Measurements from ENCODE around the gene FOS. TPM values are rescaled to one million over a fixed set of nuclear protein-coding genes. Genes with fewer than 3 reads are reported as not detected.

FOS gene
- total and polyA plus RNA-seq, 2 donors (not counting 1 experiment from before 2014, with no cell fraction given), result 103 to 4,077 TPM

- no peak overlapping the region for H2AFZ ChIP-seq (ENCODE audit: insufficient read depth, low read depth, low read length, poor library complexity, severe bottlenecking)
- no peak overlapping the region for H3K4me3 ChIP-seq (ENCODE audit: control extremely low read depth in 1 of 5, extremely low read depth in 1 of 5, insufficient read depth in 1 of 5, low read depth in 2 of 5, low read length in 4 of 5)
- H3K27me3 Mint-ChIP-seq, result no peaks in the 10 kb centered on the region
- DNase-seq (no peak), ATAC-seq (ENCODE audit: low read depth) (no peak)
- H3K9me3 ChIP-seq (ENCODE audit: control extremely low read depth in 1 of 3, control insufficient read depth in 2 of 3, insufficient read depth in 1 of 3, low read length in 2 of 3), result peaks cover 0 to 1% (median 0%) of the 10 kb centered on the region in 3 donors
- H3K4me3 Mint-ChIP-seq, result no peak overlapping the region
- no peak overlapping the region for H3K27ac ChIP-seq (ENCODE audit: low read length in 2 of 2)
- ChIA-PET POLR2A (no interaction called here), CTCF (interaction anchor here (1.0 to 1.5 kb wide), 2 partner anchors 9 to 63 kb away, joined by 3 to 4 read pairs; no protein-coding TSS in a partner anchor)
- no peak overlapping the region for H3K4me2 ChIP-seq (replicated peaks; ENCODE audit: low read depth, low read length, poor library complexity, severe bottlenecking)
- peaks cover 37% of the 10 kb centered on the region for H3K4me1 Mint-ChIP-seq
- H4K20me1 ChIP-seq (ENCODE audit: control insufficient read depth, insufficient read depth, low read length, poor library complexity, severe bottlenecking), result no peaks in the 10 kb centered on the region
- no peaks in the 10 kb centered on the region for H3K36me3 ChIP-seq (replicated peaks in 1 of 2; ENCODE audit: control extremely low read depth in 1 of 2, control insufficient read depth in 1 of 2, extremely low read depth in 1 of 2, insufficient read depth in 2 of 2, low read length in 1 of 2)
- no CpG with 5 or more reads among the region's 2 CpGs for WGBS (ENCODE audit: insufficient coverage)
- H3K79me2 ChIP-seq (ENCODE audit: control insufficient read depth, insufficient read depth, low read length), result no peaks in the 10 kb centered on the region
- H3K9me3 Mint-ChIP-seq (ENCODE audit: insufficient read depth), result no peaks in the 10 kb centered on the region
- intact Hi-C loops (cut with micrococcal nuclease), result loop anchor here (2.0 kb wide), 1 partner anchor 43 kb away; no protein-coding TSS in a partner anchor
- peaks cover 28 to 35% of the 10 kb centered on the region in 2 donors for H3K4me1 ChIP-seq (ENCODE audit: control insufficient read depth in 2 of 2, insufficient read depth in 2 of 2, low read length in 2 of 2)
- H3K27ac Mint-ChIP-seq, result peak overlapping the region; percentile 43
- no peak overlapping the region for H3K9ac ChIP-seq (ENCODE audit: low read length)
- TF ChIP-seq CTCF (IDR thresholded peaks at IDR 0.05), result no peak
- no peak for TF ChIP-seq EZH2 (IDR thresholded peaks at IDR 0.05; ENCODE audit: borderline replicate concordance, insufficient read depth, low read depth, low read length, poor library complexity, severe bottlenecking)
- H3K27me3 ChIP-seq (replicated peaks in 1 of 4; ENCODE audit: control extremely low read depth in 1 of 4, control insufficient read depth in 3 of 4, insufficient read depth in 4 of 4, low read length in 3 of 4), result no peaks in the 10 kb centered on the region
Measured at GRCh38 chr14:75231320-75231719, 47.3 kb upstream of the FOS start.

DNA sequence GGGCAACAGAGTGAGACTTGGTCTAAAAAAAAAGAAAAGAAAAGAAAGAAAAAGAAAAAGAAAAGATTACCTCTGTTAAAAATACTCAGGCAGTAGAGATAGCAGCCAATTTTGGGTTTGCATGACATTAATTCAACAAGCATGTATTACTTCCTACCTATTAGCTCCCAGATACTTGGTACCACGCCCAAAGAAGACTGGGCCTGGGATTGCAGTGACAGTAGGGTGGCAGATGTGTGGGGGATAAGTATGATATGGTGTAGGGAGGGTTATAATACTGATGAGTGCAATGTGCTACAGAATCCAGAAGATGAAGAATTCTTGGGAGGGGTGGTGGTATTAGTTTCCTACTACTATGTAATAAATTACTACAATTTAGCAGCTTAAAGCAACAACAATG is 46.4 kb upstream of the FOS start:
- H3K36me3 ChIP-seq (replicated peaks in 1 of 2; ENCODE audit: control extremely low read depth in 1 of 2, control insufficient read depth in 1 of 2, extremely low read depth in 1 of 2, insufficient read depth in 2 of 2, low read length in 1 of 2), result no peaks in the 10 kb centered on the region
- no peaks in the 10 kb centered on the region for H3K9me3 Mint-ChIP-seq (ENCODE audit: insufficient read depth)
- H3K27ac ChIP-seq (ENCODE audit: low read length in 2 of 2), result no peak overlapping the region
- POLR2A ChIA-PET, result no interaction called here
- no peaks in the 10 kb centered on the region for H3K79me2 ChIP-seq (ENCODE audit: control insufficient read depth, insufficient read depth, low read length)
- no peaks in the 10 kb centered on the region for H3K27me3 Mint-ChIP-seq
- H3K9me3 ChIP-seq (ENCODE audit: control extremely low read depth in 1 of 3, control insufficient read depth in 2 of 3, insufficient read depth in 1 of 3, low read length in 2 of 3), result peaks cover 0 to 1% (median 0%) of the 10 kb centered on the region in 3 donors
- no peak overlapping the region for H2AFZ ChIP-seq (ENCODE audit: insufficient read depth, low read depth, low read length, poor library complexity, severe bottlenecking)
- no peak overlapping the region for H3K4me3 Mint-ChIP-seq
- no CpG with 5 or more reads among the region's 1 CpG for WGBS (ENCODE audit: insufficient coverage)
- no peaks in the 10 kb centered on the region for H4K20me1 ChIP-seq (ENCODE audit: control insufficient read depth, insufficient read depth, low read length, poor library complexity, severe bottlenecking)
- DNase-seq (no peak), ATAC-seq (ENCODE audit: low read depth) (no peak)
- H3K4me3 ChIP-seq (ENCODE audit: control extremely low read depth in 1 of 5, extremely low read depth in 1 of 5, insufficient read depth in 1 of 5, low read depth in 2 of 5, low read length in 4 of 5), result no peak overlapping the region
- H3K9ac ChIP-seq (ENCODE audit: low read length), result no peak overlapping the region
- no peak overlapping the region for H3K27ac Mint-ChIP-seq
- CTCF ChIA-PET, result interaction anchor here (0.8 to 1.5 kb wide), 2 partner anchors 62 to 64 kb away, joined by 3 to 4 read pairs; no protein-coding TSS in a partner anchor
- intact Hi-C loops (cut with micrococcal nuclease), result no loop called here
- H3K4me1 ChIP-seq (ENCODE audit: control insufficient read depth in 2 of 2, insufficient read depth in 2 of 2, low read length in 2 of 2), result peaks cover 28 to 35% of the 10 kb centered on the region in 2 donors
- peaks cover 35% of the 10 kb centered on the region for H3K4me1 Mint-ChIP-seq
- H3K4me2 ChIP-seq (replicated peaks; ENCODE audit: low read depth, low read length, poor library complexity, severe bottlenecking), result no peak overlapping the region
- H3K27me3 ChIP-seq (replicated peaks in 1 of 4; ENCODE audit: control extremely low read depth in 1 of 4, control insufficient read depth in 3 of 4, insufficient read depth in 4 of 4, low read length in 3 of 4), result no peaks in the 10 kb centered on the region
- TF ChIP-seq EZH2 (IDR thresholded peaks at IDR 0.05; ENCODE audit: borderline replicate concordance, insufficient read depth, low read depth, low read length, poor library complexity, severe bottlenecking), result no peak
